HG03139 (cell line): ENCODE results near the gene TCF15.
"Not testable (repeated sequence)": the region's sequence is repeated elsewhere in the genome, so short reads cannot be mapped to it uniquely, and the experiment has no call there.

ENCODE experiments used
- ATAC-seq: cut with Tn5 transposase; IDR thresholded peaks from one replicate; pipeline ENCODE4 v1.9.1; 2021; ENCODE audit not compliant: unreplicated experiment

The TCF15 gene

DNA sequence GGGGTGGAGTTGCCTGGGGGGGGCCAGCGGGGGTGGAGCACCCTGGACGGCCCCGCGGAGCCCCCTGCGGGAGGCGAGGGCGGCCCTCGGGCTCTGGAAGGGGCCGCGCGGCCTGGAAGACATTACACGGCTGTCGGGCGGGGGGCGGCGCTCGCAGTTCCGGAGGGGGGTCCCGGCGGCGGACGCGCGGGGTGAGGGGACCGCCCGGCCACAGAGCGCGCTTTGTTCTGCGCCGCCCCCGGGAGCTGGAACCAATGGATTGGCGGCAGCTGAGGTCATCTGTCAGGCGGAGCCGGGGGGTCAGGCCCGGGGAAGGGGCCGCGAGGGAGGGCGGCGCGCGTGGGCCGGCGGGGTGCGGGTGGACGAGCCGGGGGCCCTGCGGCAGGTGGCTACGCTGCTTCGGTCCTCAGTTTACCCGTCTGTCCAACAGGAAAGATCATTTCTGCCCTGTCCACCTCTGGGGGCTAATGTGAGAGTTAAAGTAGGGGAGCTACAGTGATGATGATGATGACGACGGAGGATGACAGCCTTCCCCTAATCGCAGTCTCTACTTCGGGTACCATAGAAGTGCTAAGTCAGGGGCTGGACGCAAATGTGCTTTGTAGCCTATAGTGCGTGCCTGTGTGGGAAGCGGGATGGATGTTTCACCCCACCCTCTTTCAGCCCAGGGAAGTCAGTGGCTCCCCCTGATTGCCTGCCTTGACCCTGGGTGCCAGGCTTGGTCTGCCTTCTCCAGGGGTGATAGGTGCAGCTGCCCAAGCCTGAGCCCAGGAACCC lies 32.5 kb upstream of the TCF15 start:
- ATAC-seq, result no peak

DNA sequence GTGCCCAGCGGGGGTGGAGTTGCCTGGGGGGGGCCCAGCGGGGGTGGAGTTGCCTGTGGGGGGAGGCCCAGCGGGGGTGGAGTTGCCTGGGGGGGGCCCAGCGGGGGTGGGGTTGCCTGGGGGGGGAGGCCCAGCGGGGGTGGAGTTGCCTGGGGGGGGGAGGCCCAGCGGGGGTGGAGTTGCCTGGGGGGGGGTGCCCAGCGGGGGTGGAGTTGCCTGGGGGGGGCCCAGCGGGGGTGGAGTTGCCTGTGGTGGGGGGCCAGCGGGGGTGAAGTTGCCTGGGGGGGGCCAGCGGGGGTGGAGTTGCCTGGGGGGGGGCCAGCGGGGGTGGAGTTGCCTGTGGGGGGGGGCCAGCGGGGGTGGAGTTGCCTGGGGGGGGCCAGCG lies 31.9 kb upstream of the TCF15 start:
- not testable (repeated sequence) for ATAC-seq

DNA sequence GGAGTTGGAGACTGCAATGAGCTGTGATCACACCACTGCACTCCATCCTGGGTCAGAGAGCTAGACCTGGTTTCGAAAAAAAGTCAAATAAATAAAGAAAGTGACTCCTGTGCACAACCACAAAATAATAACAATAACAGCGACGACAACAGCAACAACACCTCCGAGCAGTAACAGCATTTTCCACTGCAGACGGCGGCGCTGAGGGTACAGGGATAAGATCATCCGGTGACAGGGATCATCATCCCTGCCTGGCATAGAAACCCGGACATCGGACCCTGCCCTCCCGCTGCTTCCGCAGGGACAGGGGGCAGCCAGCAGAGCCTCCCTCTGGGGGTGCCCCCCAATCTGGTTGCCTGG lies 31.4 kb upstream of the TCF15 start:
- ATAC-seq, result no peak

DNA sequence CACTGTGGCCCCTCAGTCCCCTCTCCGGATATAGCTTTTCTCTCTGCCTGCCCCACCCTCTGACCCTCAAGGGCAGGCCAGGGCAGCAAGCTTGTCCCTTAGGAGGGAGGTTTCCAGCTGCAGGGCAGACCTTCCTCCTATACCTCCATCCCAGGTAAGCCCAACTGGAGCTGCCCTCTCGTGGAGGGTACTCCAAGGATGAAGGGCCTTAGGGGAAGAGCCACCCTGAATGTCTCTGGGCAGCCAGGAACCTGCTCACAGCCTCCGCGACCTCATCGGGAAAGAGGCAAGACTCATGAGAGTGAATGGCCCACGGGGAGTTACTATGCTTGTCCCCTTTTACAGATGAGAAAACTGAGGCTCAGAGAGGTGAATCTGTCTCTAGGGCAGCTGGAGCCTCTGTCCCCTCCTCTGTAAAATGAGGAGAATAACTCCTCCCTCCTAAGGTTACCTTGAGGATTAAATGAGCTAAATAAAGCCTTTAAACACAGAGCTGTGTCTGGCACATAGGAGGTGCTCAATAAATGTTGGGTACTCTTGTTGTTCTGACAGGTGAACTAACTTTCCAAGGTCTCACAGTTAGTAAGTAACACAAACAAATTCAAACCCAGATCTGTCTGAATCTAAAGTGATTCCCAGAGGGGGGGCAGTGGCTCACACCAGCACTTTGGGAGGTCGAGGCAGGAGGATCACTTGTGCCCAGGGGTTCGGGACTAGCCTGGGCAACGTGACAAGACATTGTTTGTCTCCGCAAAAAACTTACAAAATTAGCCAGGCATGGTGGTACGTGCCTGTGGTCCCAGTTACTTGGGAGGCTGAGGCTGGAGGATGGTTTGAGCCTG lies 30.8 kb upstream of the TCF15 start:
- no peak for ATAC-seq

DNA sequence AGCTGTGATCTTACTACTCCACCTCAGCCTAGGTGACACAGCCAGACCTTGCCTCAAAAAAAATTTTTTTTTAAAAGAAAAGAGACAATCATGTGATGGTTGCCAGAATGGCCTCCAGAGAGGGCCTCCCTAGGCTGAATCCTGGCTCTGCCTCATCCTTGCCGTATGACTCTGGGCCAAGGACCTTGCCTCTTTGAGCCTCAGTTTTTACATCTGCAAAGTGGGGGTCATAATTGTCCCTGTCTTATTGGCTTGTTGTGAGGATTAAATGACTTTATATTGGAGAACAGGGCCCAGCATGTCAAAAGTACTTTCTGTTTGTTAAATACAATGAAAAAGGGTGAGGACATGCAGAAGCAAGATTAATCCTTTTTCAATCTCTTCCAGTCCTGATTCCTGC lies 28.5 kb upstream of the TCF15 start:
- no peak for ATAC-seq

DNA sequence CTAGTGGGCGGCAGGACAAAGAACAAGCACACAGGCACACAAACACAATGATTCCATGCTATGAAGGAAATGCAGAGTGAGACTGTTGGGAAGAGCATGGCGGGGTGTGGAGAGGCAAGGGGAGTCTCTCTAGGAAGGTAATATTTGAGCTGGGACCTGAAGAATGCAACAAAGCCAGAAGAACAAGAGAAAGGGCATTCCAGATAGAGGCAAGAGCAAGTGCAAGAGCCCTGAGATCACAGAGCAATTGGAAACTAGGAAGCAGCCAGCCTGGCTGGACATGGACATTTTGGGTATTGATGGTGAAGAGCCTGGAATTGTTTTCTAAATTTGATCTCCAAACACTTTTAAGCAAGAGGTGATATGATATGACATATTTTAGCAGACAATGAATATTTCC lies 27.4 kb upstream of the TCF15 start:
- no peak for ATAC-seq

DNA sequence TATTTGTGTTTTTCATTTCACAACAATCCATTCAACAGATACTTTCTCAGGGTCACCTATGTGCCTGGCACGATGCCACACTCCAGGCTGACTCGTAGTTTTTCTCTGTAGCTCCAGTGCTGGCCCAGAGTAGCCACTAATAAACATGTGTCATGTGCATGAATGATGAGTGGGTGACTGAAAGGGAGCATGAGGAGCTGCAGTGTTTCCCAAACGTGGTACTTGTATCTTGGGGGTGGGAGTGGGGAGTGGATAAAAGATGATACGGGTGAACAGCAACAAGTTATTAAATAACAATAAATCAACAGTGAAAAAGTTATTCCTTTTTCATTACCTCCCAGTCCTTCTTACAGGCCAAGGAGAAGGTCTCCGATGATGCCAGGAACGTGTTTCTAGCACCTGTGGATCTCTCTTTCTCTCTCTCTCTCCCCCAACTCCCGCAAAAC lies 25.8 kb upstream of the TCF15 start:
- no peak for ATAC-seq

DNA sequence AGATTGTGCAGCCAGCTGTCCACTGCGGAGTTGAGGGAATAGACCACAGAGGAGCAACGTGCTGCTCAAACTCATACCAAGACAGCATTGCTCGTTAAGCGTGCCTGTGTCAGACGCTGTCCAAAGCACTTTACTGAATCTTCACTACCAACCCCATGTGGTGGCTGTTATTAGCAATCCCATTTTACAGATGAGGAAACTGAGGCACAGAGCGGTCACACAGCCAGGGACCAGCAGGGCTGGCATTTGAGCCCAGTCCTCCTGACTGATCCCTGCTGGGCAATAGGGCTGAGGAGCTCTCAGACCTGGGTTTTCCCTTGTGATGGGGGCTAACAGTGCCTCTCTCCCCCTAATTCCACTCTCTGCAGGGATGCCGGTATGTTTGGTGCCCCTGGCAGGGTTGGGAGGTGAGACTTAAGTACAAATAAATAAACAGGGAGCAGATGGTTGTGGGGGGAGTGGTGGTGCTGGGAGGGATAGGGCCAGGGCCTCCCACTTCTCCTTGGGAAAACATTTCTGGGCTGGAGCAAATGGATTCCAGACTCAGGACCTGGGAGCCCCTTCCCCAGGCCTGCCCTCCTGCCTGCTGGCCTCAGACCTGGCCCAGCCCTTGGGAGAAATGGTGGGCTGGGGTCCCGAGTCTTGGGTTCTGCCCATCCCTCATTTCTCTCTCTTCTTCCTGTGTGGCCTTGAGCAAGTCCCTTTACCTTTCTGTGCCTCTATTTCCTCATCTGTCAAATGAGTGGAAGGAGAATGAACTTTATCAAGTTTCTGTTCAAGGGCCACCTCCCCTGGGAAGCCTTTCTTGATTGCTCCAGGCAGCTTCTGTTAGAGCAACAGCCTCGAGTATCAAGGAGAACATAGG lies 25.2 kb upstream of the TCF15 start:
- ATAC-seq, result no peak

DNA sequence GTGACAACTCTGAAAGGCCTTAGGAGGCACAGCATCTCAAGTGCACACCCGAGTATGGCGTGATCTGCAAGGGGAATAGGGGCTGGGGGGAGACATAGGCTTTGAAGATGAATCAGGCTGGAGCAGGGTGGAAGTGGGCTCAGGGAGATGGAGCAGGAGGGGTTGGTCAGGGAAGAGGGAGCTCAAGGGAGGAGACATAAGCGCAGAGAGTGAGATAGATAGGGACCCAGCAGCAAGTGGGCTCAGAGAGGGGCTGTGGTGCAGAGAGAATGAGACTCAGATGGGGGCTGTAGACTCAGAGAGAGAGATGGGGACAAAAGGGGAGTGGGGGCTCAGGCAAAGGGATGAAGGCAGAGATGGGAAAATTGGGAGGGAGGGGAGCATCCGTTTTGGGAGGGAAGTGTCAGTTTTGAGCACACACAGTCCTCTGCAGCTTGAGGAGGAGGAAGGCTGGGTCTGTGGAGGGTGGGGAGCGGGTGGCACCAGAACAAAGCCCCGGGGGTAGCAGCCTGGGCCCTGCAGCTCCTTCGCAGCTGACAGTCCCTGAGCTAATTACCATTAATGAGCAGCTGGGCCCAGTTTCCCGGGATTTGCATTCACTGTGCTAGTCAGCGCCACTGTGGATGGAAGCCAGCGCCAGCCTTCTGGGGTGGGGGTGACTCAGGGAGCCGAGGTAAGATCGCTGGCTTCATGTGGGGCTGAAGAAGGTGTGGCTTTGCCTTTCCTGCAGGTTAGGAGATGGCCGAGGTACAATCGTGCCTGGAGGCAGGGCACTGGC lies 24.2 kb upstream of the TCF15 start:
- no peak for ATAC-seq

DNA sequence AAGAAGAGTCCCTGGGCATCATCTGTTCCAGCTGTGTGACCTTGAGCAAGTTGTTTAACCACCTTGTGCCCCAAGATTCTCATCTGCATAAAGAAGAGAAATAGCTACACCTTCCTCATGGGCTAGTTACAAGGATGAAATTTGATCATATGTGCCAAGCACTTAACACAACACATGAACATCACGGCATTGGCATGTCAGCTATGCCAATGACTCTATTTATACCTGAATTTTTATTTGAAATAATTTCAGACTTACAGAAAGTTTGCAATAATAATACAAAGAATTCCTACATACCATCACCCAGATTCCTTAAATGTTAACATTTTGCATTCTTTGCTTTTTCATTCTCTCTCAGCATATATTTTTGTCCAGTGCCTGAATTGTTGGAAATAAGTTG lies 21.0 kb upstream of the TCF15 start:
- ATAC-seq, result no peak

DNA sequence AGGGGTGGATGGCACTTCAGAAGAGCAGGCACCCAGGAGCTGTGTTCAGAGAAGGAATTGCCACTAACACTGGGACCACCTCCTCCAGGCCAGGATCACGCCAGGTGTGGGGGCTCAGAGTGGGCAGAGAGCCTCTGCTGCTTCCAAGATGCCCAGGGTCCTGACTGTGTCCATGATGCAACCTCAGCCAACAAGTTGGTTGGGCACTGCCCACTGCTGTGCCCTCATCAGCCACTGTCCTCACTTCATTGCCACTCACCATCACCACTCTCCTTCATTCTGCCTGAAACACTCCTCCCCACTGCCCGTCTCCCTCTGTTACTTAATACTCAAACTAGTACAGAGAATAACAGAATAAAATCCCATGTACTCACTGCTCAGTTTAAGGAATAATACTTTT lies 16.5 kb upstream of the TCF15 start:
- ATAC-seq, result no peak

DNA sequence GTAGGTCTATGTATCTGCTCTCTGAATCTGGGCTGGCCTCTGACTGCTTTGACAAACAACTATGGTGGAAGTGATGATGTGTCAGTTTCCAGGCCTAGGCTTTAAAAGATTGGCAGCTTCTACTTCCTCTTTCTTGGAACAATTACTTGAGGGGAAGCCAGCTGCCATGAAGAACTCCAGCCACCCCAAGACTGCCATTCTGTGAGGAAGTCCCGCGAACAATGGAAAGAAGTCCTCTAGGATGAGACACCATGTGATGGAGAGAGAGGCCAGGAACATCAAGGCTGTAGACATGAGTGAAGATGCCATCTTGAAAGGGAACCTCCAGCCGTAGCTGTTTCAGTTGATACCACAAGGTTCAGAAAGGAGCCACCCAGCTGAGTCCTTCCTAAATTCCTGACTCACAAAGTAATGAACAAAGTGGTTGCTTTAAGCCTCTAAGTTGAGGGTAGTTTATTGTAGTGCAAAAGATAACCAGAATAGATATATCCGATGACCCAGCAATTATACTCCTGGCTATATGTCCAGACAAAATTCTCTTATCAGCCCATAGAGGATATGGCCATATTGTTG lies 15.3 kb upstream of the TCF15 start:
- no peak for ATAC-seq

DNA sequence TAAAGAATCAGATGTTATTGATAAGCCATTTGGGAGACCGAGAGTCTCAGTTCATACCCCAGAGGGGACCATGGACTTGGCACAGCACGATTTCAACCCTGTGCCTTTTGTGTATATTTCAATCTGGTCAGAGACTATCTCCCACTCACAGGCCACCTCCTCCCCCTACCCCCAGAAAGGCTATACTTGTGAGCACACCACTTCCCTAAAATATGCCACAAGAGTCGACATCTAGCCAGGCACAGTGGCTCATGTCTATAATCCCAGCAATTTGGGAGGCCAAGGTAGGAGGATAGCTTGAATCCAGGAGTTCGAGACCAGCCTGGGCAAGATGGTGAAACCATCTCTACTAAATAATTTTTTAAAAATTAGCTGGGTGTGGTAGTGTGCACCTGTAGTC lies 13.6 kb upstream of the TCF15 start:
- no peak for ATAC-seq

DNA sequence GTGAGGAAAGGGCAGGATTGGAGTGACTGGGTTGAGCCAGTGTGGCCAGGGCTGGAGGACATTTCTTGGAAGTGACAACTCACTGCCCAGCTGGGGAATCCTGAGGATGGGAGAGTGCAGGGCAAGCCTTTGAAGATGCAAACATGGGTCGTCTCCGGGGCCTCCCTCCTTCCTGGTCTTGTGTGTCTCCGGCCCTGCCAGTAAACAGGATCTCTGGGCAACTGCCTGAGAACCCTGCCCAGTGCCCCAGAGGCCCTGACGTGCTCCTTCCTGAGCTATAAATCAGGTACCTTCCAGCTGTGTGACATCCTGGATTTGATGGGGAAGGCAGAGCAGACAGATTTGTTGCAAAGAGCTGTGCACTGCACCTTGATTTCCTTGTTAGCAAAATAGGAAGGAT lies 12.9 kb upstream of the TCF15 start:
- no peak for ATAC-seq

DNA sequence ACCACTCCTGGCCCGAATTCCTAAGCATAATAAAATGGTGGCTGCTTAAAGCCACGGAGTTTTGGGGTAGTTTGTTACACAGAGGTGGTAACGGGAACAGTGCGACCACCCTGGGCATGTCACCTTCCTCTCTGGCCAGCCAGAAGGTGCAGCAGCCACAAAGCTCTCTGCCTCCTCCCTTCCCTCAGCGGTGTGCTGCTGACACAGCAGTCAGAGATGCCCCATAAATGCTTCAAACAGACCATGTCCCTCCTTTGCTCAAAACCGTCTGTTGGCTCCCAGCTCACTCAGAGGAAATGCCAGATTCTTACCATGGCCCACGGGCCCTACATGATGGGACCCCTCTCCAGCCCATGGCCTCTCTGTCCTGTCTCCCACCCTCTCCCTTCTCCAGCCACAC lies 12.1 kb upstream of the TCF15 start:
- no peak for ATAC-seq

DNA sequence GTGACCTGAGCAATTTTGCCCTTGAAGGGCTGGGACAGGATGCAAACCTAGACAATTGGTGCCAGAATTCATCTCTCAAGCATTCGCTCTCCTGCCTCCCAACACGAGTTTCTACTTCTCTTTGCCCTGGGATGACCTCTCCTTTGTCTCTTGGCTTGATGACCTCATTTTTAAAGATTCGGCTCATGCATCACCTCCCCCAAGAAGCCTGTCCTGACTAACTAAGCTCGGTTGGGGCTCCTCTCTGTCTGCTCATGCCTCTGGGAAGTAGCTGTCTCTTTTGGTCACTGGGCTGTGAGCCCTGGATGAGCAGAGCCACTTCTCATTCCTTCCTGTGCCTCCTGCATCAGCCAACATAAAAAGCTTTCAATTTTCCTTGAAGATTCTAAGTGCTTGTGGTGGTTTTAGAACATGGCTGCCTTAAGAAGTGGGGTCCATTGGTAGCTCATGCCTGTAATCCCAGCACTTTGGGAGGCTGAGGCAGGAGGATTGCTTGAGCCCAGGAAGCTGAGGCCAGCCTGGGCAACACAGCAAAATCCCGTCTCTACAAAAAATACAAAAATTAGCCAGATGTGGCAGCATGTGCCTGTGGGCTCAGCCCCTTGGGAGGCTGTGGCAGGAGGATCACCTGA lies 11.1 kb upstream of the TCF15 start:
- no peak for ATAC-seq

DNA sequence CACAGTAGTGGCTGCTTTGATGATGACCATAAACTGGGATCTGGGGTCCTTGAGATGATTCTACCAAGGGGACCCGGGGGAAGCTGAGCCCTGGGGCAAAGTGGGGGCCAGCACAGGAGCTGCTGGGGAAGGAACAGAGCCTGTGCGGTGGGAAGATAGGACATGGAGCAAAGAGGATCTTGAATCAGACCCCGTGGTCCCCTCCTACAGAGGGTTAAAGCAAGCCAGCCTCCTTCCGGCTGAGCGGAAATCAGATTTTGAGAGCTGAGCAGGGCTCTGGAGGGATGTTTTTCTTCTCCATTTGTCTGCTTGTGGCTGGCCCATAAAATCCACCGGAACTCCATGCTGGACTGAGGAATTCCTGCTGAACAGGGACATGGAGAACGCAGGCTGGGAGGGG lies 10.1 kb upstream of the TCF15 start:
- no peak for ATAC-seq

DNA sequence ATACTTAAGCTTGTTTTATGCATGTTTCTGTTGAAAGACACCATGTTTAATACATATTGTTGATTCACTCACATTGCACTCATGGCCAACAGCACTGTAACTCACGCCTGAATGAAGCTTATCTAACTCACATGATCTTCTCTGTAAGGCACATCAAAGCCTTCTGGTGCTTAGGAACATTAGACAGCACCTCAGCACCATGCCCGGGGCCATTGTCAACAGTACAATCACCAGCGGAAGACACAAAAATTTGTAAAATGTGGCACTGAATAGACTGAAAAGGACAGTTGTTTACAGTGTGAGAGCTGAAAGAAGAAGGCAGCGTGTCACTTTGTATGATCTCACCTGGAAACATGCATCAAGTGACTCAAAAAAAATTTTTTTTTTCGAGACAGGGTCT lies 8.9 kb upstream of the TCF15 start:
- ATAC-seq, result no peak

DNA sequence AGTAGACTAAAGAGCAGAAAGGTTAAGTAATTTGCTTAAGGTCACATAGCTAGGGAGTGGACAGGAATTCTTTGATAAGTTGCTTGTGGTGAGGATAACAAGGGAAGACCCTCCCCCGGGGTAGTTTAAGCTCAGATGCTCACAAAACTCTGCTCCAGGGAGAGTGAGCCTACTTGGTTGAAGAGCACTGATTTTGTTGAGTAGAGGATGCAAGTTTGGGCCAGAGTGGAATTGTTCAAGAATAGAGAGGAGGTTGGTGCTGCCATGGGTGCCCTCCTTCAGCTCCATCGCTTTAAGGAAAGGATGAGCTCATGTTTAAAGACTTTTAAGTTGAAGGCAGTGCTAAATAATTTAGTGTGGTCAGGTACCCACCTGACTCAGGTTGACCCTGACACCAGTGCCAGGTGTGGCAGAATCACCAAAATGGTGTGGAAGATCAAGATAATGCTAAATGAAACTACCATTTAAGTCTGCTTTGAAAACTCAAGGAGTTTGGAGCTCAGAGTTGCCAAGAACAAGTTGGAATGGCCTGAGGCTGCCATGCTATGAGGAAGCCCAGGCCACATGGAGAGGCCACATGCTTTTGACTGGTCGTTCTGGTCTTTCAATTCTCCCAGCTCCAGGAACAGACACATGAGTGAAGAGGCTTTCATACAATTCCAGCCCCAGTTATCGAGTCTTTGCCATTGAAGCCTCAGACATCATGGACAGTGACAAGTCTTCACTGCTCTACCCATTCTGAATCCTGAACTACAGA lies 8.0 kb upstream of the TCF15 start:
- ATAC-seq, result no peak
